GM19395 (cell line): ENCODE results near the gene LTBP1.
"Not testable (repeated sequence)": the region's sequence is repeated elsewhere in the genome, so short reads cannot be mapped to it uniquely, and the experiment has no call there.

Experiments
- ATAC-seq: cut with Tn5 transposase; IDR thresholded peaks from one replicate; pipeline ENCODE4 v1.9.1; 2021; ENCODE audit warnings: mild to moderate bottlenecking, moderate library complexity; ENCODE audit not compliant: unreplicated experiment

The LTBP1 gene

GRCh38 chr2:33134791-33135560 is 188.2 kb downstream of the LTBP1 start:
- ATAC-seq, result no peak

- no peak for ATAC-seq
Observed at GRCh38 chr2:33135645-33136044, 188.9 kb downstream of the LTBP1 start.

- no peak for ATAC-seq
Observed at GRCh38 chr2:33136056-33136455, 189.3 kb downstream of the LTBP1 start.

GRCh38 chr2:33136566-33136965 is 189.8 kb downstream of the LTBP1 start:
- no peak for ATAC-seq

GRCh38 chr2:33137331-33137730 is 190.6 kb downstream of the LTBP1 start:
- no peak for ATAC-seq

GRCh38 chr2:33139949-33140348 is 193.2 kb downstream of the LTBP1 start:
- no peak for ATAC-seq

GRCh38 chr2:33141476-33141875 is 194.7 kb downstream of the LTBP1 start:
- no peak for ATAC-seq

GRCh38 chr2:33142810-33143209 is 196.1 kb downstream of the LTBP1 start:
- no peak for ATAC-seq

GRCh38 chr2:33144243-33144642 is 197.5 kb downstream of the LTBP1 start:
- no peak for ATAC-seq

GRCh38 chr2:33145459-33145858 is 198.7 kb downstream of the LTBP1 start:
- no peak for ATAC-seq

GRCh38 chr2:33146102-33146501 is 199.3 kb downstream of the LTBP1 start:
- ATAC-seq, result no peak

- no peak for ATAC-seq
Observed at GRCh38 chr2:33153008-33153407, 206.3 kb downstream of the LTBP1 start.

- ATAC-seq, result no peak
Observed at GRCh38 chr2:33158482-33159003, 211.8 kb downstream of the LTBP1 start.

- no peak for ATAC-seq
Observed at GRCh38 chr2:33160191-33160590, 213.4 kb downstream of the LTBP1 start.

GRCh38 chr2:33166287-33166881 is 219.6 kb downstream of the LTBP1 start:
- no peak for ATAC-seq

- ATAC-seq, result no peak
Observed at GRCh38 chr2:33167622-33168245, 221.0 kb downstream of the LTBP1 start.

- no peak for ATAC-seq
Observed at GRCh38 chr2:33168425-33168824, 221.7 kb downstream of the LTBP1 start.

- ATAC-seq, result no peak
Observed at GRCh38 chr2:33168922-33169321, 222.2 kb downstream of the LTBP1 start.

- ATAC-seq, result not testable (repeated sequence)
Observed at GRCh38 chr2:33170251-33170650, 223.5 kb downstream of the LTBP1 start.

- ATAC-seq, result no peak
Observed at GRCh38 chr2:33177627-33178026, 230.9 kb downstream of the LTBP1 start.

GRCh38 chr2:33178209-33178608 is 231.5 kb downstream of the LTBP1 start:
- ATAC-seq, result no peak

GRCh38 chr2:33180915-33181314 is 234.2 kb downstream of the LTBP1 start:
- ATAC-seq, result no peak
